Measurements from ENCODE around the gene BIVM. TPM values are rescaled to one million over a fixed set of nuclear protein-coding genes. Genes with fewer than 3 reads are reported as not detected.

BIVM gene
- total and polyA plus RNA-seq, 2 experiments from 2014 or later = 3.2 to 4.2 TPM

DNA sequence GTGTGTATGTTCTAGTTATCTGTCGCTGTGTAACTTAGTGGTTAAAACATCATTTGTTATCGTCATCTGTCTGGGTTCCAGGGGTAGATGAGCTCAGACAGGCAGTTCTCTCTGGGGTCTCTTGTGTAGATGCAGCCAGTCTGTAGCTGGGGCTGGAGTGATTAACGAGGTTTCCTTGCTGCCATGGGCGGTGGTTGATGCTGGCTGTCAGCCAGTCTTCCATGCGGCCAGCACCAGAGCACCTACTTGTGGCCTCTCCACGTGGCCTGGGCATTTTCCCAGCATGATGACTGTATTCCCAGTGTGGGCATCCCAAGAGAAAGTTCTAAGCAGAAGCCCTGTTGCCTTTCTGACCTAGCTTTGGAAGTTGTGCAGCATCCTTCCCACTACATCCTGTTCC lies 57.6 kb downstream of the BIVM start (continued):
- TF ChIP-seq, protein P1, sequence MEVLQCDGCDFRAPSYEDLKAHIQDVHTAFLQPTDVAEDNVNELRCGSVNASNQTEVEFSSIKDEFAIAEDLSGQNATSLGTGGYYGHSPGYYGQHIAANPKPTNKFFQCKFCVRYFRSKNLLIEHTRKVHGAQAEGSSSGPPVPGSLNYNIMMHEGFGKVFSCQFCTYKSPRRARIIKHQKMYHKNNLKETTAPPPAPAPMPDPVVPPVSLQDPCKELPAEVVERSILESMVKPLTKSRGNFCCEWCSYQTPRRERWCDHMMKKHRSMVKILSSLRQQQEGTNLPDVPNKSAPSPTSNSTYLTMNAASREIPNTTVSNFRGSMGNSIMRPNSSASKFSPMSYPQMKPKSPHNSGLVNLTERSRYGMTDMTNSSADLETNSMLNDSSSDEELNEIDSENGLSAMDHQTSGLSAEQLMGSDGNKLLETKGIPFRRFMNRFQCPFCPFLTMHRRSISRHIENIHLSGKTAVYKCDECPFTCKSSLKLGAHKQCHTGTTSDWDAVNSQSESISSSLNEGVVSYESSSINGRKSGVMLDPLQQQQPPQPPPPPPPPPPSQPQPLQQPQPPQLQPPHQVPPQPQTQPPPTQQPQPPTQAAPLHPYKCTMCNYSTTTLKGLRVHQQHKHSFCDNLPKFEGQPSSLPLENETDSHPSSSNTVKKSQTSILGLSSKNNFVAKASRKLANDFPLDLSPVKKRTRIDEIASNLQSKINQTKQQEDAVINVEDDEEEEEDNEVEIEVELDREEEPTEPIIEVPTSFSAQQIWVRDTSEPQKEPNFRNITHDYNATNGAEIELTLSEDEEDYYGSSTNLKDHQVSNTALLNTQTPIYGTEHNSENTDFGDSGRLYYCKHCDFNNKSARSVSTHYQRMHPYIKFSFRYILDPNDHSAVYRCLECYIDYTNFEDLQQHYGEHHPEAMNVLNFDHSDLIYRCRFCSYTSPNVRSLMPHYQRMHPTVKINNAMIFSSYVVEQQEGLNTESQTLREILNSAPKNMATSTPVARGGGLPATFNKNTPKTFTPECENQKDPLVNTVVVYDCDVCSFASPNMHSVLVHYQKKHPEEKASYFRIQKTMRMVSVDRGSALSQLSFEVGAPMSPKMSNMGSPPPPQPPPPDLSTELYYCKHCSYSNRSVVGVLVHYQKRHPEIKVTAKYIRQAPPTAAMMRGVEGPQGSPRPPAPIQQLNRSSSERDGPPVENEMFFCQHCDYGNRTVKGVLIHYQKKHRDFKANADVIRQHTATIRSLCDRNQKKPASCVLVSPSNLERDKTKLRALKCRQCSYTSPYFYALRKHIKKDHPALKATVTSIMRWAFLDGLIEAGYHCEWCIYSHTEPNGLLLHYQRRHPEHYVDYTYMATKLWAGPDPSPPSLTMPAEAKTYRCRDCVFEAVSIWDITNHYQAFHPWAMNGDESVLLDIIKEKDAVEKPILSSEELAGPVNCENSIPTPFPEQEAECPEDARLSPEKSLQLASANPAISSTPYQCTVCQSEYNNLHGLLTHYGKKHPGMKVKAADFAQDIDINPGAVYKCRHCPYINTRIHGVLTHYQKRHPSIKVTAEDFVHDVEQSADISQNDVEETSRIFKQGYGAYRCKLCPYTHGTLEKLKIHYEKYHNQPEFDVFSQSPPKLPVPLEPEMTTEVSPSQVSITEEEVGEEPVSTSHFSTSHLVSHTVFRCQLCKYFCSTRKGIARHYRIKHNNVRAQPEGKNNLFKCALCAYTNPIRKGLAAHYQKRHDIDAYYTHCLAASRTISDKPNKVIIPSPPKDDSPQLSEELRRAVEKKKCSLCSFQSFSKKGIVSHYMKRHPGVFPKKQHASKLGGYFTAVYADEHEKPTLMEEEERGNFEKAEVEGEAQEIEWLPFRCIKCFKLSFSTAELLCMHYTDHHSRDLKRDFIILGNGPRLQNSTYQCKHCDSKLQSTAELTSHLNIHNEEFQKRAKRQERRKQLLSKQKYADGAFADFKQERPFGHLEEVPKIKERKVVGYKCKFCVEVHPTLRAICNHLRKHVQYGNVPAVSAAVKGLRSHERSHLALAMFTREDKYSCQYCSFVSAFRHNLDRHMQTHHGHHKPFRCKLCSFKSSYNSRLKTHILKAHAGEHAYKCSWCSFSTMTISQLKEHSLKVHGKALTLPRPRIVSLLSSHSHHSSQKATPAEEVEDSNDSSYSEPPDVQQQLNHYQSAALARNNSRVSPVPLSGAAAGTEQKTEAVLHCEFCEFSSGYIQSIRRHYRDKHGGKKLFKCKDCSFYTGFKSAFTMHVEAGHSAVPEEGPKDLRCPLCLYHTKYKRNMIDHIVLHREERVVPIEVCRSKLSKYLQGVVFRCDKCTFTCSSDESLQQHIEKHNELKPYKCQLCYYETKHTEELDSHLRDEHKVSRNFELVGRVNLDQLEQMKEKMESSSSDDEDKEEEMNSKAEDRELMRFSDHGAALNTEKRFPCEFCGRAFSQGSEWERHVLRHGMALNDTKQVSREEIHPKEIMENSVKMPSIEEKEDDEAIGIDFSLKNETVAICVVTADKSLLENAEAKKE (CRISPR knock-in tag; IDR thresholded peaks at IDR 0.05) = no peak
- no peak for TF ChIP-seq ZNF114 (CRISPR knock-in tag; IDR thresholded peaks at IDR 0.05)
- TF ChIP-seq POLR2AphosphoS5 (IDR thresholded peaks at IDR 0.05; ENCODE audit: low read depth) = no peak
- no peak for TF ChIP-seq JUNB (IDR thresholded peaks at IDR 0.05; ENCODE audit: unreplicated experiment)
- TF ChIP-seq, protein P2, sequence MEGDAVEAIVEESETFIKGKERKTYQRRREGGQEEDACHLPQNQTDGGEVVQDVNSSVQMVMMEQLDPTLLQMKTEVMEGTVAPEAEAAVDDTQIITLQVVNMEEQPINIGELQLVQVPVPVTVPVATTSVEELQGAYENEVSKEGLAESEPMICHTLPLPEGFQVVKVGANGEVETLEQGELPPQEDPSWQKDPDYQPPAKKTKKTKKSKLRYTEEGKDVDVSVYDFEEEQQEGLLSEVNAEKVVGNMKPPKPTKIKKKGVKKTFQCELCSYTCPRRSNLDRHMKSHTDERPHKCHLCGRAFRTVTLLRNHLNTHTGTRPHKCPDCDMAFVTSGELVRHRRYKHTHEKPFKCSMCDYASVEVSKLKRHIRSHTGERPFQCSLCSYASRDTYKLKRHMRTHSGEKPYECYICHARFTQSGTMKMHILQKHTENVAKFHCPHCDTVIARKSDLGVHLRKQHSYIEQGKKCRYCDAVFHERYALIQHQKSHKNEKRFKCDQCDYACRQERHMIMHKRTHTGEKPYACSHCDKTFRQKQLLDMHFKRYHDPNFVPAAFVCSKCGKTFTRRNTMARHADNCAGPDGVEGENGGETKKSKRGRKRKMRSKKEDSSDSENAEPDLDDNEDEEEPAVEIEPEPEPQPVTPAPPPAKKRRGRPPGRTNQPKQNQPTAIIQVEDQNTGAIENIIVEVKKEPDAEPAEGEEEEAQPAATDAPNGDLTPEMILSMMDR (conservative IDR thresholded peaks at IDR 0.05; ENCODE audit: low read depth in 2 of 2) = no peak
- TF ChIP-seq EZH2 (IDR thresholded peaks at IDR 0.05; ENCODE audit: low read depth, unreplicated experiment) = no peak

DNA sequence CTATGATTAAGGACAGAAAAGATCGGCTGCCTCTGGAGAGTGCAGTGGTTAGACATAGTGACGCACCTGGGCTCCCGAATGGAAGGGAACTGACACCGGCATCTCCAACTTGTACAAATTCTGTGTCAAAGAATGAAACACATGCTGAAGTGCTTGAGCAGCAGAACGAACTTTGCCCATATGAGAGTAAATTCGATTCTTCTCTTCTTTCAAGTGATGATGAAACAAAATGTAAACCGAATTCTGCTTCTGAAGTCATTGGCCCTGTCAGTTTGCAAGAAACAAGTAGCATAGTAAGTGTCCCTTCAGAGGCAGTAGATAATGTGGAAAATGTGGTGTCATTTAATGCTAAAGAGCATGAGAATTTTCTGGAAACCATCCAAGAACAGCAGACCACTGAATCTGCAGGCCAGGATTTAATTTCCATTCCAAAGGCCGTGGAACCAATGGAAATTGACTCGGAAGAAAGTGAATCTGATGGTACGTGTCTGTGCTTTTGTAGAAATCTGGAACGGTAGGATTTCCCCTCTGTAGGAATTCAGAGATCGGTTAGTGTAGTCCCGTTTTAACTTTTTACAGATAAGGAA lies 63.8 kb downstream of the BIVM start:
- H3K27me3 Mint-ChIP-seq (ENCODE audit: insufficient read depth, low read depth, poor library complexity) = no peaks in the 10 kb centered on the region
- no peak overlapping the region for H3K4me3 Mint-ChIP-seq
- Histone ChIP-seq H3K27me3 (ENCODE audit: insufficient read depth) (no peaks in the 10 kb centered on the region), H3K27ac (ENCODE audit: low read depth) (no peak overlapping the region), H3F3A (replicated peaks; ENCODE audit: low read depth) (no peaks in the 10 kb centered on the region), H3K79me2 (replicated peaks; ENCODE audit: insufficient read depth) (no peaks in the 10 kb centered on the region), H3K4me1 (ENCODE audit: insufficient read depth) (no peaks in the 10 kb centered on the region), H3K4me2 (no peak overlapping the region), H2AFZ (no peak overlapping the region), H4K20me1 (replicated peaks; ENCODE audit: insufficient read depth) (no peaks in the 10 kb centered on the region; the same call in 1 of the 2 replicates), H3K4me3 (no peak overlapping the region), H3K36me3 (ENCODE audit: insufficient read depth) (peaks cover 37% of the 10 kb centered on the region), H3K9me2 (ENCODE audit: insufficient read depth) (no peaks in the 10 kb centered on the region)
- H3K36me3 Mint-ChIP-seq (ENCODE audit: low read depth) = peaks cover 76% of the 10 kb centered on the region
- H3K27ac Mint-ChIP-seq = no peak overlapping the region
- DNase-seq (ENCODE audit: low spot score) (no peak), ATAC-seq (no peak)
- no peaks in the 10 kb centered on the region for H3K9me3 Mint-ChIP-seq
- H3K4me1 Mint-ChIP-seq = no peaks in the 10 kb centered on the region
- TF ChIP-seq EZH2phosphoT487 (IDR thresholded peaks at IDR 0.05; ENCODE audit: unreplicated experiment) (no peak), NANOG (IDR thresholded peaks at IDR 0.05; ENCODE audit: borderline replicate concordance) (no peak), STAT1 (IDR thresholded peaks at IDR 0.05; ENCODE audit: unreplicated experiment) (no peak), ZNF331 (CRISPR knock-in tag; IDR thresholded peaks at IDR 0.05; ENCODE audit: low read depth) (no peak), CREB1 (CRISPR knock-in tag; IDR thresholded peaks at IDR 0.05; ENCODE audit: low read depth) (no peak), EZH2 (IDR thresholded peaks at IDR 0.05; ENCODE audit: low read depth, unreplicated experiment) (no peak)
- TF ChIP-seq, protein P3, sequence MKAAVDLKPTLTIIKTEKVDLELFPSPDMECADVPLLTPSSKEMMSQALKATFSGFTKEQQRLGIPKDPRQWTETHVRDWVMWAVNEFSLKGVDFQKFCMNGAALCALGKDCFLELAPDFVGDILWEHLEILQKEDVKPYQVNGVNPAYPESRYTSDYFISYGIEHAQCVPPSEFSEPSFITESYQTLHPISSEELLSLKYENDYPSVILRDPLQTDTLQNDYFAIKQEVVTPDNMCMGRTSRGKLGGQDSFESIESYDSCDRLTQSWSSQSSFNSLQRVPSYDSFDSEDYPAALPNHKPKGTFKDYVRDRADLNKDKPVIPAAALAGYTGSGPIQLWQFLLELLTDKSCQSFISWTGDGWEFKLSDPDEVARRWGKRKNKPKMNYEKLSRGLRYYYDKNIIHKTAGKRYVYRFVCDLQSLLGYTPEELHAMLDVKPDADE (IDR thresholded peaks at IDR 0.05) = no peak
- TF ChIP-seq, protein P2 (conservative IDR thresholded peaks at IDR 0.05; ENCODE audit: low read depth in 2 of 2) = no peak
